IgD-negative memory B cell (primary cell): Measurements from ENCODE around the gene TMEM196. TPM values are rescaled to one million over a fixed set of nuclear protein-coding genes. Genes with fewer than 3 reads are reported as not detected.

ENCODE experiments used
- H3K27ac Mint-ChIP-seq, 3 donors: one replicate each; pipeline ENCODE4 v1.8.0; 2020 to 2022; ENCODE audit warnings: mild to moderate bottlenecking in 3 of 3, mixed read lengths in 3 of 3, moderate library complexity in 1 of 3
- H3K27me3 Mint-ChIP-seq: one replicate; pipeline ENCODE4 v1.8.0; 2021; ENCODE audit warnings: mixed read lengths
- H3K36me3 Mint-ChIP-seq: one replicate; pipeline ENCODE4 v1.8.0; 2020; ENCODE audit warnings: mild to moderate bottlenecking, mixed read lengths
- H3K4me1 Mint-ChIP-seq, 3 donors: one replicate each; pipeline ENCODE4 v1.8.0; 2020 to 2022; ENCODE audit warnings: mixed read lengths in 3 of 3, mild to moderate bottlenecking in 1 of 3
- H3K4me3 Mint-ChIP-seq, 4 donors: one replicate each; pipeline ENCODE4 v1.8.0; 2020 to 2022; ENCODE audit warnings: mild to moderate bottlenecking in 4 of 4, mixed read lengths in 4 of 4, moderate library complexity in 3 of 4
- H3K9me3 Mint-ChIP-seq, 3 donors: one replicate each; pipeline ENCODE4 v1.8.0; 2020 to 2021; ENCODE audit warnings: mixed read lengths in 3 of 3, mild to moderate bottlenecking in 1 of 3
- polyA plus RNA-seq: library from polyadenylated mRNA; unstranded; fragments of 300-500 nt; fragmentation: Illumina TruSeq; gene quantifications from one replicate; pipeline ENCODE4 v1.2.3, GENCODE V29; 2021

The TMEM196 gene
- polyA plus RNA-seq, 1 donor from 2014 or later, result not detected

DNA sequence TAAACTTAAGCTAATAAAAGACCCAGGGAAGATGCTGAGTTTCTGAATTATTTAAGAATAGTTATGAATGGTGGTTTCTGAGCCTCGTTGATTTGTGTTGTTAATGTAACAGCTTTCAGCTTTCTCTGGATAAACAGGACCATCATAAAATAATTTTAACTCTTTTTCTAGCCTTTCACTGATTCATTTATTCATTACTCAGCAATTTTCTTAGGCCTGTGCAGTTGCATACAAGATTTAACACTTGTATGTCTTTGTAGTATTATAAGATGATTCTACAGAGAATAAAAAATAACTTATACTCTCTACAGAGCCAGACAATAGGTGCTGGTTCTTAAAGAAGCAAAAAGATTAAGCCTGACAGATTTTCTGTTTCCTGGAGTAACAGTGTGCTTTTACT is 29.3 kb downstream of the TMEM196 start:
- Mint-ChIP-seq H3K27me3 (no peaks in the 10 kb centered on the region), H3K4me1 (peaks cover 0 to 1% (median 0%) of the 10 kb centered on the region in 3 donors), H3K9me3 (no peaks in the 10 kb centered on the region), H3K36me3 (no peaks in the 10 kb centered on the region), H3K27ac (no peak overlapping the region), H3K4me3 (no peak overlapping the region)

DNA sequence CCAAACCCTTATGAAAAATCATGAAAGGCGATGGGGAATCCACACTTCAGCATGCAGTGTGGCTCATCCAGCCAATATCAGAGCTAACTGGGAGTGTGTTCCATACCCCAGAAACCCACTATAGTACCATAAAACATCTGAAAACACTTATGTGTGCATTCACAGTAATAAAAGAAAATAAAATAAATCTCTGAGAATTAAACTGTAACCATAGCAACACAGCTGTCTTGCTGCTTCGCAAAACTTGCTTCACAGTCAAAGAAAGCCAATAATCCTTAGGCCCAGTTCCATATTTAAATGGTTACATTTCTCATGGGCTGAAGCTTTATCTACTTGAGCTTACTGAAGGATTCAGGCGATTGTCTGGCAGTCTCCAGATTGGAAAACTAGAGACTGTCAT is 44.7 kb downstream of the TMEM196 start:
- Mint-ChIP-seq H3K9me3 (no peaks in the 10 kb centered on the region), H3K4me1 (no peaks in the 10 kb centered on the region), H3K4me3 (no peak overlapping the region), H3K36me3 (no peaks in the 10 kb centered on the region), H3K27ac (no peak overlapping the region), H3K27me3 (peaks cover 6% of the 10 kb centered on the region)

DNA sequence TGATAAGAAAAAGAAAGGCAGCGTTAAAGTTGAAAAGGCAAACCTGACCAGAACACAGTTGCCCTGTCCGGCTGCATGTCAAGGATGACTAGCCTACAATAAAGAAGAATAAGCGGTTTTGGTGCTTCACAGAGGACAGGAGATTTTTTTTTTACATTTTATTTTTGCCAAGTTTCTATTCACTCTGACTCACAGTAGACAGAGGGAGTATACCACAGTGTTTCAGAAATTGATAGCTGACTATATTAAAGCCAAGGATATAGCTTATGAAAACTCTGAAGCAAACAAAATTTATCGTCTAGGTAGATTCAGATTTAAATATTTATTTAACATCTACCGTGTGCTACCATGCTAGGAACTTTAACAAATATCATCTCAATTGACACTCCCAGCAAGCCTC is 47.6 kb downstream of the TMEM196 start:
- Mint-ChIP-seq H3K4me1 (no peaks in the 10 kb centered on the region), H3K4me3 (no peak overlapping the region), H3K27ac (no peak overlapping the region), H3K36me3 (no peaks in the 10 kb centered on the region), H3K9me3 (no peaks in the 10 kb centered on the region), H3K27me3 (peaks cover 8% of the 10 kb centered on the region)

DNA sequence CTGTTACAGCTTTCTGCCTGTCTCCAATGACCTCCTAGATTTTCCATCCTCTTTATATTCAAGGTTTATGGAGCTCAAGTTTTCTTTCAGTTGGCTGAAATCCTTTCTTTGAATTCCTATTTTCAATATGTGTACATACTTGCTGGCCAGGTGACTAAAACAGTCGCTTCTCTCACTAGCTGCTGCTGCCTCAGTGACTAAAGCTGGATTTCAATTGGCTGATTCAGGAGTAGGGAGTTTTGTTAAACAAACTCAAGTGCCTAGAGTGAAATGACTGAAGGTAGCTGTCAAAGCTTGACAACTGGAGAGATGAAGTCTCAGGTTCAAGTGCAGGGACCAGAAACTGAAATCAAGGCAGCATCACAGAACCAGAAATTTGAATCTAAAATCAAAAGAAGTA is 57.9 kb downstream of the TMEM196 start:
- Mint-ChIP-seq H3K36me3 (no peaks in the 10 kb centered on the region), H3K27ac (no peak overlapping the region), H3K4me1 (peaks cover 0 to 2% (median 0%) of the 10 kb centered on the region in 3 donors), H3K27me3 (peaks cover 2% of the 10 kb centered on the region), H3K4me3 (no peak overlapping the region), H3K9me3 (no peaks in the 10 kb centered on the region)

DNA sequence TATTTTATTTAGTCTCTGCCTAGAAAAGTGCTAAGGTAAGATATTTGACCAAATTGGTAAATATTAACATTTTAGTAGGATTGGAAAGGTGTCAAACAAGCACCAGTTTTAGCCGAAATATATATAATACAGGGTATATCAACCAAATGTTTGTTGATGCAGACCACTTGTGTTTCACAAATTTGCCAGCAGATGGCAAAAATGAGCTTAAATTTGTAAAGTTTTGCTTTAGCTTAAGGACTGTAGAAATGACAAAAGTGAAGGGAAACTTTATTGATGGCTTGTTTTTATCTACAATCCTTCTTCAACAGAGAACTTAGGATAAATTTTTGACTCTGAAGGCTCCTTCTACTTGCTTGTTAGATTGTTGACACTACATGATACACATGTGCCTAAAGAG is 59.7 kb downstream of the TMEM196 start:
- H3K4me1 Mint-ChIP-seq, result peaks cover 4 to 17% (median 12%) of the 10 kb centered on the region in 3 donors
- H3K4me3 Mint-ChIP-seq, result no peak overlapping the region
- H3K27me3 Mint-ChIP-seq, result peaks cover 2% of the 10 kb centered on the region
- no peak overlapping the region for H3K27ac Mint-ChIP-seq
- no peaks in the 10 kb centered on the region for H3K9me3 Mint-ChIP-seq
- no peaks in the 10 kb centered on the region for H3K36me3 Mint-ChIP-seq

DNA sequence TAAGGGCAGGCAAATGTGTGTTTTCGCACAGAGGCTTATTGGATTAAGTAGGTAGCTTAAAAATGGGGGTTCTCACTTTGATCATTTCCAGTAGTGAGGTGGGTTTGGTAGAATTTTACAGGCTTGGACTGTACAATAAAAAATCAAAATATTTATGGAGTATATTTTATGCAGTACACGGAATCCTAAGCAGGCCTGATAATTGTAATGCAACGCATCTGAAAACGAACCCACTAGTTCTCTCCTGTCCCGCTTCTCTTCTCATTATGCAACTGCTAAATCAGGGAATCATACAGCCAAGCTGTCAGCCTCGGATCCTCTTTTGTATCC is 64.2 kb downstream of the TMEM196 start:
- H3K27ac Mint-ChIP-seq, result peak overlapping the region; percentile 92 to 99 (median 96)

DNA sequence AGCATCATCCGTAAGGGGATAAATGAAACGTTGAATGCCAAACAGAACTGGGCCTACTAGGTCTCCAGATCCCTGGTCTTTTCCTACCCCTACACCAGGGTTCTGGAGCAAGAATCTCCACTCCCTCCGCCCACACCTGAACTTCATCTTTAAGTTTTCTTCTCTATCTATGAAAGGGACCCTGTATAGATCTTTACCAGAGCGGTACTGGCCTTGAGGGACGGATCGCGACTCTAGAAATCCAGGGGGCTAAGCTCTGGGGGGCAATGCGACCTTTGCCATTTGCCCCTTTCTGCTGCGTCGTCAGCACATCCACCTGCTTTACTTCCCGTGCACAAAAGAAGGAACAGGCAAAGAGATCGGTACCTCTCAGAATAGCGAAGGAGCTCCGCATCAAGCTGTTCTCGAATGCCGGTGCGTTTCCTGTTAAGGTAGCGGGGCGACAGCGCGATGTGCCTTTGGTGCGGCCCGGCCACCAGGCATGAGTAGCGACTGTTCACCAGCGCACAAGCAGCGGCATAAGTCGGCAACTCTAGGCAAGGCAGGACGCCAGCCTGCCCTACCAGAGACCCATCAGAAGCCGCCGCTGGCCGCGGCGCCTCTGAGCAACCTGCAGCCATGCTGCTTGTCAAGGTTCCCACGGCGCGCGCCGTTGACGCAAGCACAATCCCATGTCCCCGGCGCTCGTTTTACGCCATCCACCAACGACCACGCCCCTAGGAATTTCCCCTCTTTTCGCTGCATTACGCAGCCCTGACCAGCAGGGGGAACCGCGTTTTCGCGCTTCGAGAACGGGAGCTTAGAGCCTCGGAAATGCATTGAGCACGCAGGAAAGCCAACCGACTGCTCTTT is 64.8 kb downstream of the TMEM196 start, which contains the start of gene POLR1F:
Gene POLR1F (minus strand): TSS at position 641 of the 852 bp plus-strand sequence. CDS start 21 bp downstream, at position 620.
- H3K27ac Mint-ChIP-seq, result peak within 1 kb of the TSS; percentile 92 to 99 (median 96)
- peak within 1 kb of the TSS; percentile 95 to 100 (median 96) for H3K4me3 Mint-ChIP-seq
- H3K9me3 Mint-ChIP-seq, result no peaks in the 10 kb centered on the region
- peaks cover 2% of the 10 kb centered on the region for H3K36me3 Mint-ChIP-seq
- no peaks in the 10 kb centered on the region for H3K27me3 Mint-ChIP-seq
- peaks cover 14 to 45% (median 38%) of the 10 kb centered on the region in 3 donors for H3K4me1 Mint-ChIP-seq

More for the DNA sequence above, 64.2 kb downstream of the TMEM196 start:
- Mint-ChIP-seq H3K4me1 (peaks cover 14 to 45% (median 38%) of the 10 kb centered on the region in 3 donors), H3K36me3 (no peaks in the 10 kb centered on the region), H3K9me3 (no peaks in the 10 kb centered on the region), H3K4me3 (peak overlapping the region; percentile 95 to 100 (median 96)), H3K27me3 (no peaks in the 10 kb centered on the region)

DNA sequence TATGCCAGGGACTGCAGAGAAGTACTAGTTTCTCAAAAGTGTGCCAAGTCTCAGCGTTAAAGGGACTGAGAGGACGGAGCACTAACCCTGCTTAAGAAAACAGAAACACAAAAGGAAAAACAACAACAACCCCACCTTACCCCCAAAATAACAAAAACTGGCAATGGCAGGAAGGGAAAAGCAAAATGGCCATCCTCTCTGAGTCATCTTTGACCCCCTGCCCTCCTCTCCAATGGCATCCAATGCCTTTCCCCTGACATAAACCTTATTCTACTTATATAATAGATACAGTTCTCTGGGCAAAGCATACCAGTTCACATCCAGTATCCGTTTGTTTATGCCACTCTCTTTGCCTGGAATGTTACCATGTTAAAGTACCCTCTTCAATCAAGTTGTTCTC is 66.2 kb downstream of the TMEM196 start:
- peaks cover 10% of the 10 kb centered on the region for H3K36me3 Mint-ChIP-seq
- peak overlapping the region in 2 of 3 donors; percentile 92 to 99 for H3K27ac Mint-ChIP-seq
- H3K4me3 Mint-ChIP-seq, result peak overlapping the region; percentile 95 to 100 (median 96)
- no peaks in the 10 kb centered on the region for H3K9me3 Mint-ChIP-seq
- H3K4me1 Mint-ChIP-seq, result peaks cover 14 to 45% (median 38%) of the 10 kb centered on the region in 3 donors
- H3K27me3 Mint-ChIP-seq, result no peaks in the 10 kb centered on the region

DNA sequence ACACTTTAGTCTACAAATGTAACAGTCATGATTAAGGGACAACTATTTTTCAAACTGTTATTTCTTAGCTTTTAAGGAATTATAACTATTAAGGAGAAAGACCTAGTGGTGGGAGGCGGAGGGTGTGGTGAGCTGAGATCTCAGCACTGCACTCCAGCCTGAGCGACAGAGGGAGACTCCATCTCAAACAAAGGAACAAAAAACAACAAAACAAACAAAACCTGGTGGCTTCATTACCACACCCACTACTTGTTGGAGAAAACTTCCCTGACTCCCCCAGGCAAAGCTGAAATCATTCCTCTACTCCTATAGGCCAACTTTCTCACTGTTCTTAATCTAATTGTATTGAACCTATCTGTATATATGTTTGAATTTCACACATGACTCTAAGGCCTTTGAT is 67.8 kb downstream of the TMEM196 start:
- Mint-ChIP-seq H3K4me1 (peaks cover 14 to 42% (median 38%) of the 10 kb centered on the region in 3 donors), H3K27me3 (no peaks in the 10 kb centered on the region), H3K27ac (peak overlapping the region in 1 of 3 donors; percentile 8), H3K36me3 (peaks cover 10% of the 10 kb centered on the region), H3K9me3 (no peaks in the 10 kb centered on the region), H3K4me3 (peak overlapping the region in 1 of 4 donors; percentile 95)

DNA sequence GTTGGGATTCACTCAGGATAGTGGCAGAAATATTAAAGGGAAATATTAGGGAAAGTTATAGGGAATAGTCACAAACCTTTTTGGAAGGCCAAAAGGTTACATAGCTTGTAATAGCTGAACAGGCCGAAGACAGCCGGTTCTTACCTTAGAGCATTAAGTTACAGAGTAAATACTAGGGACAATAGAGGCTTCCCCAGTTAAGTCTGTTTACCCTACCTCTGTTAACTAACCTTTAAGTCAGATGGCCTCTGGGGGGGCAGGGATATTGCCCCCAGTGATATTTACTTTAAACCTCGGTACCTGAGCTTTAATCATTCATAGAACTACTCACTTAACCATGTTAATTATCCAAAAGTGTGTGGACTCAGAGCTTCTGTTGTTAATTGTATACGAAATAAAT is 71.9 kb downstream of the TMEM196 start:
- peaks cover 0 to 10% (median 5%) of the 10 kb centered on the region in 3 donors for H3K4me1 Mint-ChIP-seq
- no peak overlapping the region for H3K27ac Mint-ChIP-seq
- no peak overlapping the region for H3K4me3 Mint-ChIP-seq
- no peaks in the 10 kb centered on the region for H3K27me3 Mint-ChIP-seq
- no peaks in the 10 kb centered on the region for H3K9me3 Mint-ChIP-seq
- peaks cover 15% of the 10 kb centered on the region for H3K36me3 Mint-ChIP-seq

DNA sequence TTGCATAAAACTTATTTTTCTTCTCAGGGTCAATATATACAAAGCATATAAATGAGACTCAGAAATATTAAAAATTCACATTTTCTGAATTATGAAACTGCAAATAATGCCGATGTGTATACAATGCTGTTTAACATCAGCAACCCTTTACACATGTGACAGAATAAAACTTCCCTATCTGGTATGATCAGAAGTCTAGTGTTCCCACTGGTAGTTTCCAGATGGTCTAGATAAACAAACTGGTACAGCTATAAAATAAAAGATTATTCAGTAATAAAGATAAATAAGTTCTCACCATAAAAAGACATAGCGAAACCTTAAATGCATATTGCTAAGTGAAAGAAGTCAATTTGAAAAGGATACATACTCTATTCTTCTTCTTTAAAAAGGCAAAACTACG is 72.5 kb downstream of the TMEM196 start:
- no peaks in the 10 kb centered on the region for H3K9me3 Mint-ChIP-seq
- H3K36me3 Mint-ChIP-seq, result peaks cover 15% of the 10 kb centered on the region
- H3K27me3 Mint-ChIP-seq, result no peaks in the 10 kb centered on the region
- H3K4me3 Mint-ChIP-seq, result no peak overlapping the region
- H3K27ac Mint-ChIP-seq, result no peak overlapping the region
- peaks cover 0 to 7% (median 3%) of the 10 kb centered on the region in 3 donors for H3K4me1 Mint-ChIP-seq

DNA sequence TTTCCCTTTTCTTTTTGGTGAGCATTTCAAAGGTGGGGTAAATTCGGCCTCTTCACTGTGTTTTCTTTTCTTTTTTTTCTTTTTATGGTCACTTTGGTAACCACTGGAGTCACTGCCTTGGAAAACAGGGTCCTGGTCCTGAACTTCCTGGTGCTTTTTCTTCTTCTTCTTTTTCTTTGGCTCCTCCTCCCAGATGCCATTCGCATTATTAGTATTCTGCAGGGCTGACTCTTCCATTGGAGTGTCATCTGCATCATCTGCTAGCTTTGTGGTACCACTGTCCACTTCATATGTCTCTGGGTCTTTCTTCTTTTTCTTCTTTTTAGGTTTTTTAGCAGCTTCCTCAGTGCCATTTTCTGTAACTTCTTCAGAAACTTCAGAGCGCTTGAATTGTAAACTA is 75.1 kb downstream of the TMEM196 start:
- H3K4me1 Mint-ChIP-seq, result peaks cover 0 to 1% (median 0%) of the 10 kb centered on the region in 3 donors
- H3K36me3 Mint-ChIP-seq, result peaks cover 13% of the 10 kb centered on the region
- no peaks in the 10 kb centered on the region for H3K27me3 Mint-ChIP-seq
- no peak overlapping the region for H3K27ac Mint-ChIP-seq
- H3K9me3 Mint-ChIP-seq, result no peaks in the 10 kb centered on the region
- no peak overlapping the region for H3K4me3 Mint-ChIP-seq

DNA sequence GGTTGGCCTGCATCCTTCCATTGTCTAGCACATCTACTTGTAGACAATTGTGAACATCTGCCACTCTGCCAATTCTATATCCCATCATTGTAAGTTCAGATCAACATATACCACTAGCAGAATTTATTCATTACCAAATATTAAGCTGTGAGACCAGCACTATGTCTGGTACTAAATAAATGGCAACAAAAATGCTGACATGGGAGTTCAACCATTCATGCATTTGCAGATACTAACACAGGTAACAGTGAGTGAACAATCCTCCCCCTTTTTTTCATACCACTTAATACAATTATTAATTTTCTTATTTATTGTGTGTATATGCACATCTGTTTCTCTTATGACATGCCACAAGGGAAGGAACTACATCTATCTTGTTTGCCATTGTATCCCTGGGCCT is 76.5 kb downstream of the TMEM196 start:
- Mint-ChIP-seq H3K4me3 (no peak overlapping the region), H3K9me3 (no peaks in the 10 kb centered on the region), H3K27ac (no peak overlapping the region), H3K4me1 (peaks cover 0 to 1% (median 0%) of the 10 kb centered on the region in 3 donors), H3K36me3 (peaks cover 6% of the 10 kb centered on the region), H3K27me3 (no peaks in the 10 kb centered on the region)

DNA sequence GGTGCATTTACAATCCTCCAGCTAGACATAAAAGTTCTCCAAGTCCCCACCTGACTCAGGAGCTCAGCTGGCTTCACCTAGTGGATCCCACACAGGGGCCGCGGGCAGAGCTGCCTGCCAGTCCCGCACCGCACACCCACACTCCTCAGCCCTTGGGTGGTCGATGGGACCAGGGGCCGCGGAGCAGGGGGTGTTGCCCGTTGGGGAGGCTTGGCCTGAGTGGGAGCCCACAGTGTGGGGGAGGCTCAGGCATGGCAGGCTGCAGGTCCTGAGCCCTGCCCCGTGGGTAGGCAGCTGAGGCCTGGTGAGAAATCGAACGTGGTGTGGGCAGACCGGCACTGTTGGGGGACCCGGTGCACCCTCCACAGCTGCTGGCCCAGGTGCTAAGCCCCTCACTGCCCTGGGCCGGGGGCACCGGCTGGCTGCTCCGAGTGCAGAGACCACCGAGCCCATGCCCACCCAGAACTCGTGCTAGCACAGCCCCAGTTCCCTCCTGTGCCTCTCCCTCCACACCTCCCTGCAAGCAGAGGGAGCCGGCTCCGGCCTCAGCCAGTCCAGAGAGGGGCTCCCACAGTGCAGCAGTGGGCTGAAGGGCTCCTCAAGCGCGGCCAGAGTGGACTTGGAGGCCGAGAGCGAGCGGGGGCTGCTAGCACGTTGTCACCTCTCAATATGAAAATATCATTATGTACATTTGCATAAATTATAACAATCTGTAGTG is 81.1 kb downstream of the TMEM196 start:
- Mint-ChIP-seq H3K27ac (no peak overlapping the region), H3K27me3 (no peaks in the 10 kb centered on the region), H3K36me3 (peaks cover 1% of the 10 kb centered on the region), H3K9me3 (peaks cover 0 to 3% (median 0%) of the 10 kb centered on the region in 3 donors), H3K4me1 (no peaks in the 10 kb centered on the region), H3K4me3 (no peak overlapping the region)

DNA sequence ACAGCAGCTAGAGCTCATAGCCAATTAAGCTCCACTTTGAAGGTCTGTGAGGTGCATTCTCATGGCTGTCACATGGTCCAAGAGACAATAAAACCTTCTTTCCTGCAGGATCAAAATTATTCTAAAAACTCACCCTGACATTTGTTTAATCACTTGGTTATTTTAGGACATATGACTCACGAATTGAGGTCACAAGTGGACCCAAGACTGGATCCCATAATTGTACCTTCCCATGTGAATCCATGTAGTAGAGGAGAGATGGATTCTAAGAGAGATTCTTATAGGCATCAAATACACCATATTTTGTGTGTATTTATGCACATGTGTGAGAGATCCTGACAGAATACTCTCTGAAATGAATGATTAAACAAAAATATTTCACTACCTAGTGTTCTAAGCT is 82.7 kb downstream of the TMEM196 start:
- H3K27me3 Mint-ChIP-seq, result no peaks in the 10 kb centered on the region
- peaks cover 0 to 3% (median 0%) of the 10 kb centered on the region in 3 donors for H3K9me3 Mint-ChIP-seq

More for the DNA sequence above, 82.7 kb downstream of the TMEM196 start:
- H3K4me1 Mint-ChIP-seq, result no peaks in the 10 kb centered on the region
- no peak overlapping the region for H3K4me3 Mint-ChIP-seq
- H3K36me3 Mint-ChIP-seq, result peaks cover 1% of the 10 kb centered on the region
- no peak overlapping the region for H3K27ac Mint-ChIP-seq
